Measurements from ENCODE around the gene NBPF4.
"Not testable (repeated sequence)": the region's sequence is repeated elsewhere in the genome, so short reads cannot be mapped to it uniquely, and the experiment has no call there.

NBPF4 gene

GRCh38 chr1:108243976-108244375, at the start of gene NBPF4:
NBPF4 (minus strand) TSS chr1:108244076; CDS start chr1:108243761, 315 bp downstream.
- not testable (repeated sequence) for DNase-seq

DNA sequence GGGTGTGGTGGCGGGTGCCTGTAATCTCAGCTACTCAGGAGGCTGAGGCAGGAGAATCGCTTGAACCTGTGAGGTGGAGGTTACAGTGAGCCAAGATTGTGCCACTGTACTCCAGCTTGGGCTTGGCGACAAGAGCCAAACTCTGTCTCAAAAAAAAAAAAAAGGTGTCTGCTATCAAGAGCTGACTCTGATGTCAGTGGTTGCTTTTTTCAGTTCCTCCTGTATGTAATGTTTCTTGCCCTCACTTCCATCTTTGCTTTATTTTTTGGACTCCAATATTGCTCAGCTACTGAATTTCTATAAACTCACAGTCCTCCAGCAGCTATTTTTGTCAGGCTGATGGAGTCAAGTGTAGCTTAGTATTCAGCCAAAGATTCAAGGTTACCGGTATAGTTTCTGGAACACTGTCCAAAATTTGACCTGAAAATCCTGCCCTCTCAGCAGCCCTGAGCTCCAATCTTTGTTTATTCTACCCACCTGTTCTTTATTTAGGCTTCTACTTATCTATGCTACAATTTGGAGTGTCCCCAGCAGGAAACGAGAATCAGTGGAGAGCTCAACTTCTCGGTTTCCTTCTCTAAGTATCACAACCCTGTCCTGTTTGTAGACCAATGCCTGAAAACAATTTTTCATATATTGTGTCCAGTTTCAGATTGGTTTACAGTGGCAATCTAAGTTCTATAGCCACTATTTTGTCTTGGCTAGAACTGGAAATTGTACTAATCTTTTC, 38.8 kb upstream of the NBPF4 start:
- not testable (repeated sequence) for DNase-seq

- DNase-seq, result not testable (repeated sequence)
These were observed 28.8 kb upstream of the NBPF4 start for GRCh38 chr1:108272485-108273327.

DNA sequence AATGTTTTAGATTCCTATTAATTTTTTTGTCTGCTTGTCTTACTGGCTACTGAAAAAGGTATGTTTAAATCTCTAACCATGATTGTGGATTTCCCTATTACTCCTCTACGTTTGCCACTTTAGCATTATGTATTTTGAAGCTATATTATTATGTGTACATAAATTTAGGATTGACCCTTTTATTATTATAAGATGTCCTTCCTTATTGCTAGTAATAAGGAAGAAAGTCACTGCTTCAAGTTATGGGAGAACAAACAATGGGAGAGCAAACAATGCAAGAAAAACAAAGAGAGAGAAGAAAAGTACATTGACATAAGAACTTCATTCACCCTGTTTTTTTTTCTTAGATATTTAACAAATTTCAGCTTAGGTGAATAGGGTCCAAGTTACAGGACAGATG, 23.2 kb upstream of the NBPF4 start:
- DNase-seq, result not testable (repeated sequence)

DNA sequence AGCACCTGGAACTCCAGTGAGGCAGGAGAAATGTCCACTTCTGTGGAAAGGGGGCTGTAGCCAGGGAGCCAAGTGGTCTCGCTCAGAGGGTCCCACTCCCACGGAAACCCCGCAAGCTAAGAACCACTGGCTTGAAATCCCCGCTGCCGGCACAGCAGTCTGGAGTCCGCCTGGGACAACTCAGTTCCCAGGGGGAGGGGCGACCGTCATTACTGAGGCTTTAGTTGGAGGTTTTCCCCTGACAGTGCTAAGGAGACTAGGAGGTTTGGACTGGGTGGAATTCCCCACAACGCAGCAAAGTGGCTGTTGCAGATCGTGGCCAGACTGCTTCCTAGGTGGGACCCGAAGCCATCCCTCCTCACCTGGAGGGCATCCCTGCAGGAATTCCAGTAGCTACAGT, 18.1 kb upstream of the NBPF4 start:
- DNase-seq, result not testable (repeated sequence)

DNA sequence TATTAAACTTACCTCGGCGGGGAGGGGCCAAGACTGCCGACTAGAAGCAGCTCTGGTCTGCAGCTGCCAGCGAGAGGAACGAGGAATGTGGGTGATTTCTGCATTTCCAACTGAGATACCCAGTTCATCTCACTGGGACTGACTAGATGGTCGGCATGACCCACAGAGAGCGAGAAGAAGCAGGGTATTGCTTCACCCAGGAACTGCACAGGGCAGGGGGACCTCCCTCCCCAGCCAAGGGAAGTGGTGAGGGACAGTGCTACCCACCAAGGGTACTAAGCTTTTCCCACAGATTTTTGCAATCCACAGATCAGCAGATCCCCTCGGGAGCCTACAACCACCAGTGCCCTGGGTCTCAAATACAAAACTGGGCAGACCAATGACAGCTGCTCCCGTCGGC, 17.6 kb upstream of the NBPF4 start:
- not testable (repeated sequence) for DNase-seq

DNA sequence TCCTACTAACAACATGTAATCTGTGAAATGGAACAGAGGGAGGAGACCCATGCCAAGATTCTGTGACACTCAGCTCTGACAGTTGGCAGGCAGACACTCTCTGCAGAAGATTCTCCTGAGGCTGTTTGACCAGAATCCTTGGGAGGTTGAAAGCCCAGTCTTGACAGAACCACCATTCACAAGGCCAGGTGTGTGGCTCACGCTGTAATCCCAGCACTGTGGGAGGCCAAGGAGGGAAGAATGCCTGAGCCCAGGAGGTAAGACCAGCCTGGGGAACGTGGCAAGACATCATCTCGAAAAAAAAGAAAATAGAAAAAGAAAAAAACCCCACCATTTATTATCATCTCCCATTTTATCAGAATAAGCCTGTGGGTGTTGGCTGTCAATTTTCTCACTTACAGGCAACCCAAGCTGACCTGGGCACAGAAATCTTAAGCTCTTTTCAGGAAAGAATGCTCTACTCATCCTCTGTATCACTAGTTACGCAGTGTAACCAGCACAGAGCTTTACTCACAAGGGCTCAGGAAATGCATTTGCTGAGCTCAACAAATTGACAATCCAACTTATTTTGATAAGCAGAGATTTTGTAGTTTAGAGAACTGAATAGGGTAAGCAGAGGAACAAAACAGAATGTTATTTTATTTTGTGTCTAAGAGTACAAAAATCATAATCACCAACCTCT, 16.8 kb upstream of the NBPF4 start:
- not testable (repeated sequence) for DNase-seq

DNA sequence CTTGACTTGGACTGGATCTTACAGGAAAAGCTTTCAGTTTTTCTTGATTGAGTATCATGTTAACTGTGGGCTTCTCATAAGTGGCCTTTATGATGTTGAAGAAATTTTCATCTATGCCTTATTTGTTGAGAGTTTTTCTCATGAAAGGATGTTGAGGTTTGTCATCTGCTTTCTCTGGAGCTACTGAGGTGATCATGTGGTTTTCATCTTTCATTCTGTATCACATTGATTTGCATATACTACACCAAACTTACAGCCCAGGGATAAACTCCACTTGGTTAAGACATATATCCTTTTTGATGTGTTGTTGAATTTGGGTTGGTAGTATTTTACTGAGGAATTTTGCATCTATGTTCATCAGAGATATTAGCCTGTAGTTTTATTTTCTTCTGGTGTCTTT, 11.6 kb upstream of the NBPF4 start:
- DNase-seq, result not testable (repeated sequence)

- DNase-seq, result not testable (repeated sequence)
These were observed 4.5 kb downstream of the NBPF4 start for GRCh38 chr1:108239426-108239825.

- not testable (repeated sequence) for DNase-seq
These were observed 8.6 kb downstream of the NBPF4 start for GRCh38 chr1:108235308-108235707.

- DNase-seq, result not testable (repeated sequence)
These were observed 11.7 kb downstream of the NBPF4 start for GRCh38 chr1:108232183-108232582.

DNA sequence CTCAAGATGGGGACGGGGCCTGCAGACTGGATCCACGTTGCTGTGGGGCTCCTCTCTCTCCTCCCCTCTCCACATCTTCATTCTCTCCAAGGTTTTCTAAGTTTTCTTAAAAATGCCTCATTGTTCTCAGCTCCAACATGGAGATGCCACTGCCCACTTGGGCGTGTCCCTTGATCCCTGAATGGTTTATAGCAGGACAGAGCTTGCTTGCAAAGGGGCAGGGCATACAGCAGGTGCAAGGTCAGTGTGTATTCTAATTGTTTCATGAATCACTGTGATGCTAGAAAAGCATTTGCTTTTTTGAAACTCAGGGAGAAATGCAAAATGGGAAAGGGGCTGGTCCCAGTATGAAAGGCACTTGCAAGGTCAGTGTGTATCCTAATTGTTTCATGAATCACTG, 13.9 kb downstream of the NBPF4 start:
- not testable (repeated sequence) for DNase-seq

DNA sequence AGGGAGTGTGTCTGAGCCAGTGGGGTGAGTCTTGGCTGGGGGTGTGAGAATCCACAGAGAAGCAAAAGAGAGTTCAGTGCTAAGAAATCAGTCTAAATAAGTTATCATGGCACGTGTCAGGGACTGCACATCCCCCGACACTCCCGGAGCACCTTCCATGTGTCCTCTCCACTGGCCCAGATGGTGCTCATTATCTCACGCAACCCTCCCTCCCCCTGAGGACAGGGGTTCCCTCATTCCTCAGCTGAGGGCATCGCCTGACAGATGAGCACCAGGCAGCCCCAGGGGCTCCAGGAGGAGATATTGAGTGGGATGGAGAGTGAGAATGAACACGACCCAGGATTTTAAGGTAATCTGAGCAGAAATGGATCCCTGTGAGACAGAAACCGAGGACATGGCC, 16.1 kb downstream of the NBPF4 start:
- DNase-seq, result not testable (repeated sequence)

GRCh38 chr1:108226855-108227254, 17.0 kb downstream of the NBPF4 start:
- not testable (repeated sequence) for DNase-seq

- DNase-seq, result not testable (repeated sequence)
These were observed 20.6 kb downstream of the NBPF4 start for GRCh38 chr1:108223226-108223625.

- DNase-seq, result not testable (repeated sequence)
These were observed 26.2 kb downstream of the NBPF4 start for GRCh38 chr1:108217515-108218174.

GRCh38 chr1:108217007-108217406, 26.9 kb downstream of the NBPF4 start:
- not testable (repeated sequence) for DNase-seq

DNA sequence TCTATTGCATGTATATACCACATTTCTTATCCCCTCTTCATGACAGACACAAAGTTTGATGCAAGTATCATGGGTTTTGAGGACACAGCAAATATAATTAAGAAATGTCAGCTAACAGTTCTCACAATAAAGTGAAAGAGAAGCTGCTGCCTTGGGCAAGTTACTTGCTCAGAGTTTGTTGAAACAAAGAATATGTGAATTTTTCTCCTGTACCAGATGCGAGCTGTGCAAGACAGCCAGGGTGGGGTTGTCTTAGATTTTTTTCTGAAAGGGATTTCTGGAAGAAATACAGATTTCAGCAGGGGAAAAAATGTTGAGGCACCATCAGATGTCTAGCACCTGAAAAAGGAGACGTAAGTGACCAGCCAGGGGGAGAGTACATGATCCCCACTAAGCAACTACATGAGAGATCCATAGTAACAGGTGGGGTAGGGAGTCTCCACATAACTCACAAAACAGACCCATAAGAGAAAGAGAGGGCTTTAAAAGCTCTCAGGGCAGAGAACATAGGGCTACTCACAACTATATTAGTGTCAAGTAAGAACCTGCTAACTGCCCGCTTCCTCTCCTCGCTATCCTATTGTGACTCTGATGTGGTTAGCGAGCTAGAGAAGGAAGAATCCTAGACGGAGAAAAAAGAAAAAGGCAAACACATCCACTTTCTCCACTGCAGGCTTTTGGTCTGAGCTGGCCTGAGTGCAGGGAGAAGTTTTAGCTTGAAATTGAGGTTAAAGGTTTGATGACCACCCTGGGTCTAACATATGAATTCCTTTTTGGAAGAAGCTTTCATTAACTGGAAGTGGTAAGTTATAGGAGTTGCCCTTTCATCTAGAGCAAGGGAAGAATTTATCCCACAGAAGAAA, 27.6 kb downstream of the NBPF4 start:
- not testable (repeated sequence) for DNase-seq

DNA sequence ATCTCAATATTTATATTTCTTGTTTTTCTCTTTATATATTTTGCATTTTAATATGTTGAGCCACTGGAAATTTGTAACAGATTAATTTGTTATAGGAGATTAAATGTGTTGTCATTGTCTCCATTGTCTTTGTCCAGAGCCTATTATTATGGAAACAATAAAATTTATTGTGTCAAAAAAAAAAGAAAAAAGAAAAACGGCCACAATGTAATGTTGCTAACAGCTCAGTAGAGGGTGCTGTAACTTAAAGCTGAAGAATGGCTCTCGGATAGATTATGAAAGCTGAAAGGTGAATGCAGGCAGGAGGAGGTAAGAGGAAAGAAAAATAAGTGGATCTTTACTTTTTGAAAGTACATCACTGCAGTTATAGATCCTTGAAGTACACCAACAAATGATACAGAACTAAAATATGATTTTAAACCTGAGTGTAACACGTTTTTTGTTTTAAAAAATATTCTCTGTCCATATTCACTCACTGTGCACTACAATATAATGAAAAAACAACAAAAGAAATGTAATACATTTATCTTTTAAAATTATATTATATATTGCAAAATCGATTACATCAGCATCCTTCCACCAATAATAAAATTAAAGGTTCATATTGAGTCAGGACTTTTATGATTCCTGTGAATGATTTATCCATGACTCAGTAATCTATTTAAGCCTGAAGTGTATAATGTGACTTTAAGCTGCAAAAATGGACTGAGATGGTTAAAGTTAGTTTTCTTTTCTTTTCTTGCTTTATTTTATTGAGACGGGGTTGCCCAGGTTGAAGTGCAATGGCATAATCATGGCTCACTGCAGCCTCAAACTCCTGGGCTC, 29.0 kb downstream of the NBPF4 start:
- DNase-seq, result peak in 2 of 3 experiments; percentile 36 to 57

DNA sequence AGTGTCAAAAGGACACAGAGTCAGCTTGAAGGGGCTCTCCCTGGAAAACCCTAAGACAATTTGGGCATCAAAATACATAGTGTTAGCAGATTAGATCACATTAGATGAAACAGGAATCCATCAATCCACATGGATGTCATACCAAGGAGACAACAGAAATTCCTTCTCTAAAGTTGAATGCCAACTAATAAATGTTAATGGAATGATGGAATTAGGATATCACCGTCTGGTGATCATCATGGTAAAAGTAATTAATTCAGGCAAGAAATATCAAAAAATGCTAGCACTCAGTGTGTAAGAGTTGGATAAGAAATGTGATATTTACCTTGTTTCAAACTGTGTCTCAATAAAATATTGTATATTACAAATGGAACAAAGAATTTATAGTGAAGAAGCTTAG, 32.9 kb downstream of the NBPF4 start:
- no peak for DNase-seq

Measured in NCI-H1417 (cell line).